Islet precursor cell (in vitro differentiated cells): ENCODE data around the gene TRHDE.

Experiments
- DNase-seq: peaks from one replicate; pipeline ENCODE4 v3.0.0-alpha.2; 2018

TRHDE gene

DNA sequence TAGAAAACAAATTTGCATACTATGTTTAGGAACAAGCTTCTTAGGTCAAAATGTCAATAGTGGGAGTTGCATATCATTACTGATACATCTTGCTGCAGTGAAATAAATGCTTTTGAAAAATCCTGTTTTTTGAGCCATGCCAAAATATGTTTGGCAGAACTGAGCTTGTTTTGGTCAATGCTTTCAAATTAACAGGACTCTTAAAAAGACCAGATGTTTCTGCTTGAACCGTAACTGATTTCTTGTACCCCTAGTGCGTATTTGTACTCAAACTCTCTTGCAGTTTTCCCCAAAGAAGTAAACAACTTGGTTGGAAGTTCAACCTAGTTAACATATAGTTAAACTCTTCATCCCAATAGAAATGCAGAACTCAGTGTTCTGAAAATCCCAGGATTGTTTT is 3.4 kb downstream of the TRHDE start:
- no peak for DNase-seq

DNA sequence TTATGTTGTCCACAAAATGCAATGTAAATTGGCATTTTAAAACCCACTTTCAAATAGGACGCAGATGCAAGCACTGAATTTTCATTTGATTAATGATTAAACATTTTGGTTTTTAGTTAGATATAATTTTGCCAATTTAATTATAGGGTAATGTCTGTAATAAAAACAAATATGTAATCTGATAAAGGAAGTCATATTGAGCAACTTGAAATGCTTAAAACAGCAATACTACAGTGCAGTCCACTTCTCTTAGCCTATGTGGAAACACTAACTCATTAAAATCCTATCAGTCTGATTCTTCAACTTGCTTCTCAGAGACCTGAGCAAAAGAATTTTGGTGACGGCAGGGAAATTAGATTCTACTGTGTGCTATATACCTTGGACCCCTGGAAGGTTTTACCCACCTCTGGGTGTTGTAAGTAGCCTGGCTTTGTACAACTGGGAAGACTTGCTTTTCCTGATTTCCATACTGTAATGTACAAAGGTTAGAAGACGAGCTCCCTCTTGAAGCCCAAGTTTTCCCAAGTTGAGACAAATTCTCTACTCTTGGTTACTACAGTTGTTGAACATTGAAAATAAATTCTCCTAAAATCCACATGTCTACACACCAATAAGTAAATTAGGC is 4.1 kb downstream of the TRHDE start:
- no peak for DNase-seq

DNA sequence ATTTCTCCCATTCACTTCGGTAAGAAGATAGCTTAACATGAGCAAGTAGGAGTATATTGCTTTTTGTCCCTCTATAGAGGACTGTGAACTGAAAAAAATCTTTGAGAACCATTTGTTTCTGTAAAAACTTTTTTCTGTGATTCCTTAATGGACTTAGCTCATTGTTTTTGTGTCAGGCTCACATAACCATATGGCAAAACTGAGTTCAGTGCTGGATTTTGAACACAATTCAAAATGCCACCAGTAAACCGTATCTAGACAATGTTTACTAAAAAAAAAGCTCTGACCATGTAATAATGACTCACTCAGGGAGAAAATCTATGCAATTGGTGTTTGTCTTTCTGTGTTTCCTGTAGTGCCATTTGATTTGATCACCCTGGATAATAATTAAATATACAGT is 5.2 kb downstream of the TRHDE start:
- DNase-seq: no peak

DNA sequence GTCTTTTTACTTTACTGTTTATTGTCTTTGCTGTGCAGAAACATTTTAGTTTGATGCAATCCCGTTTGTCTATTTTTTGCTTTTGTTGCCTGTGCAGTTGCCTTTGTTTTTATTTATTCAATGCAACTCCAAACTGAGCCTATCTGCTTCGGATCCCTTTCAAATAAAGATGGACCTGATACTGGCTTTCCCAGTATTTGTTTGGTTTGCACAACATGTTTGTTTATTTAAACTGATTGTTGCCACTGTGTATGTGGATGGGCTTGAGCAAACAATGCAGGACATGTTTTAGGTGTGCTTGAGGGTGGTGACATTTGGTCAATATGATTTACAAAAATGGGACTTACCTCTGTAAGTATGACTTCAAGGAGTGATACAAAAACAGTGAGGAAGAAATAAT is 6.7 kb downstream of the TRHDE start:
- DNase-seq: no peak

DNA sequence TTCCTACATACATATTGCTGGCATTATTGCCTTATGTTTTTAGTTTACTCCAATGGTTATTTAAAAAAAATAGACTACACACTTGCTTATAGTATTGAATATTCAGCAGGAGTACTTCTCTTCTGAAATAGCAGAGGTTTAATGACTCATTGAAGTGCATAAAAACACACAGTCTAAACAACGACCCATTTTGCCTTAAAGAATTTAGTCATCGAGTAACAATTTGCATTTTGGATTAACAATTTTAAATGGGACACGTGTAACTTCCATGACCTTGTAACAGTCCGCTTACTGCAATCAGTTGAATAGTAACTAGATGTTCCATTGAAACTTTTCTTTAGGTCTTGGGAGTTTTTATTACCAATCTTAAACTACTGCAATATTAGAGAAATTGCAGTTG is 9.0 kb downstream of the TRHDE start:
- DNase-seq: no peak

DNA sequence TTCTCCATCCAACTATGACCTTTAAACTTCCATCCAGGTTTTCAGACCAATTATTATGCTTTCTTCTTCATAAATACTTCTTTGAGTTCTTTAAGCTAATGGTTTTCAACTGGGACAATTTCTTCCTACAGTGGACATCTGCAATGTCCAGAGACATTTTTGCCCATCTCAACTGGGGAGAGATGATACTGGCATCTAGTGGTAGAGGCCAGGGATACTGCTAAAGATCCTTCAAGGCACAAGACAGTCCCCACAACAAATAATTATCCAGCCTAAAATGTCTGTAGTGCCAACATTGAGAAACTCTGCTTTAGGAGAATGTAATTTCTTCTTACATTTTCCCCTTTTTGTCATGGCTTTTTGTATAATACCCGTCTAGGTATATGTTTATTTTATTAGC is 10.6 kb downstream of the TRHDE start:
- no peak for DNase-seq

DNA sequence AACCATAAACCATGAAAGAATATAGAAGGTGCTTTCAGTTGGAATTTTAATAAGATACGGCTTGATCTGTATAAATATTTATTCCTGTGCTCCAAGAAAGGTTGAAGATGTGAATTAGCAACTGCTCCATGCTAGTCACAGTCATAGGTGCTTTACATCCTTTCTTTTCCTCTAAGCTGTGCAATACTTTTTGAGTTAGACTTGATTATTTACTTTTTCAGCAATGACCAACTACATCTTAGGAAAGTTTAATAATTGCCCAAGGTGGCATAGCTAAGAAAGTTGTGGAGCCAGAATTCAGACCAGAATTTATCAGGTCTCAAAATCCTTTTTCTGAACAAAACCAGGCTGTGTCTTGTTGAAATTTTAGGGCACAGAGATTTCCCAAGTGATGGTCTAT is 13.7 kb downstream of the TRHDE start:
- no peak for DNase-seq

DNA sequence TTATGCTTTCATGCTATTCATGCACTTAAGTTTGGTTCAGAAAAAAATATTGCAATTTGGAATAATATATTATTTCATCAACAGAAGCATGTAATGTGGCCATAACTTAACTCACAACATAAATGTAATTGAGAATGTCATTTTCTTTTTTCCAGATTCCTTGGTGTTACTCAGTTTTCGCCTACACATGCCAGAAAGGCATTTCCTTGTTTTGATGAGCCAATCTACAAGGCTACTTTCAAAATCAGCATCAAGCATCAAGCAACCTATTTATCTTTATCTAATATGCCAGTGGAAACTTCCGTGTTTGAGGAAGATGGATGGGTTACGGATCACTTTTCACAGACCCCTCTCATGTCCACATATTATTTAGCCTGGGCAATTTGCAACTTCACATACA is 14.4 kb downstream of the TRHDE start:
- no peak for DNase-seq

DNA sequence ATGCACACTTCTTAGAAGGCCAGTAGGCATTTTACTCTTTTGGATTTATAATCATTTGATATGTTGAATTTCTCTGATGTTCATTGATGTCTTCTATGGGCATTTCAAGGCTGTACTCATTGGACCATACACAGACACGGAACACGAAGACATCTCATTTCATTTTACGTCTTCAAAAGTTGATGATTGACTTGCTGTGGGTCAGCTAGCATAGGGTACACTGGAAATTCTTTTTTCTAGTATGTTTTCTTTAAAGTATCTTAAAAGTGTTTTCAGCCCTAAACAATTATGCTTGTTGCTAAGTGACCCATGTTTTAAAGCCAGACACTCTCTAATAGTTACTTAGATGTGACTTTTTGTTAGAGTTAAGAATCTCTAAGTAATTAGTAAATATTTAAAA is 16.3 kb downstream of the TRHDE start:
- DNase-seq: no peak

DNA sequence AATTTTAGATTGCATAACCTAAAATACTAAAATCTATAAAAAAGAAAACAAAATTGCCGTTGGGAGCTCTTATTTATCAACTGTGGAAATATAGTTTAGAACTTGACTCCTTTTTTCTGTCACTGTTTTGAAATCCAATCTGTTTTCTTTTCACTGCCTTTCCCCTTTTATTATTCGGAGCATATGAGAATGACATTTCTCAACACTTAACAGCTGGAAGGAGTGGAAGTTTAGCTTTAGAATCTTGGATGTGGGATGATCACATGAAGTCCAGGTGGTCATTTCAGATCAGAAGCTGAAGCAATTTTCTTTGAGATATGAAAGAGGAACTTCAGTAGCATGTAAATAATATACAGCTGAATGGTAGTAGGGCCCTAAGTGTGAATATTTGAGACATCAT is 16.7 kb downstream of the TRHDE start:
- no peak for DNase-seq

DNA sequence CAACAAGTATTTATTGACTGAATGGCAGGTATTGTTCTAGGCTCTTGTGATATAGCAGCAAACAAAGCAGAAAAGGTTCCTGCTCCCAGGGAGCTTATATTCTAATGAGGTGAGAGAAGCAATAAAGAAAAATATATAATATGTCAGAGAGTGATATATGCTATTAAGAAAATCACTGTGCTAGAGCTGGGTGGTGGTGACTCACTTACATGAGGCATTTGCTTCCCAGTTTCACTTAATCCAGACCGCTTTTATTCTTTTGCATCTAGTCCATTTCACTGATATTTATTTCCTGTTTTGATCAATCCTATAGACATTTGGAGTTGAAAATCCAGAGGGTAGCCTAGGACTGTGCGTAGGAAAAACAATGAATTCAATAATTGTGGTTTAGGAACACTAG is 17.5 kb downstream of the TRHDE start:
- DNase-seq: no peak

DNA sequence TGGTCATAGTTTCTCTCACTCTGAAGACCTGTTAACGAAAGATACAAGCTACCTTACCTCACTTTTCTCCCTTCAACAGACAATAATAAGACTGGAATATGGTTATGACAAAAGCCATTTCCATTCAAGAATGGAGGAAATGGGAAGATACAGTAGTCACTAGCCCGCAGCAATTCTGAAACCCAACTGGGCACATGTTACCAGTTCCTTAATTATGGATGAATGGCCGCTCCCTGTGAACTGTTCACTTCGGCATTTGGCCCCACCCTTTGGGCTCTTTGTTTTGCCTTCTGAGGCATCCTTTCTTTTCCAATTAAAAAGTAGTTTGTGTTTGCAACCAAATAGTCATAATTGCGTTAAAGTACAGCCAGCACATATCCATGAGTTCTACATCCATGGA is 19.0 kb downstream of the TRHDE start:
- DNase-seq: no peak

DNA sequence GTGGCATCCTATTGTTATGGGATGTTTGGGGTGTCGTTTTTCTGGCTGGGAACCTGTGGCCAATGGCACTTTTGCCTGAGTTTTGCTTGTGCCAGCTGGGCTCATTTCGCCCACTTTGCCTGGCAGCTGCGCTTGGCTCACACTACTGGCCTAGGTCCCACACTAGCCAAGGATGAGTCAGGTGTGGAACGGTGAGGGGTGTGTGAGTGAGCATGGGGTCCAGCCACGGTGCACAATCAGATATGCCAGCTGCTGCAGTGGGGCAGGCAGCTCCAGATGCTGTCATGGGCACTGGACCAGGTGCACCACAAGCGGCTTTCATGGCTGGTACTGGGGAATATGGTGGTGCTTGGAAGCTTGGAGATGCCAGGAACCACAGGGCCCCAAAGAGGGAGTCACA is 21.5 kb downstream of the TRHDE start:
- no peak for DNase-seq

DNA sequence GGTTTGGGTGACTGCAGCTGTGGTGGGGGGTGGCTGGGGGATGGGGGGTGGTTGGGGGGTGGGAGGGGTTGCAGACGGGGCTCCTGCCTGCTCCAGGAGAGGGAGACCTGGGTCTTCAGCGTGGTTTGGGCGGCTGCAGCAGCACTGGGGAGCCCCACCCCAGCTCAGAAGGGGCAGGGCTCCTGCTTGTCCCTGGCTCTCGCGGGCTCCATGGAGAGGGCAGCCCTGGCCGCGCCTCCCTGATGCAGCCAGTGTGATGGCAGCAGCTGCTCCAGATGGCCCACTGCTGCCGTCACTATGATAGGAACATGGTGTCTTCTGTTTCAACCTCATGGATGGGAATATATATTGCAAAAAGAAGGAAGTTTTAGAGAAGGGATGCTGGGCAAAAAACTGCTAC is 22.9 kb downstream of the TRHDE start:
- DNase-seq: no peak

DNA sequence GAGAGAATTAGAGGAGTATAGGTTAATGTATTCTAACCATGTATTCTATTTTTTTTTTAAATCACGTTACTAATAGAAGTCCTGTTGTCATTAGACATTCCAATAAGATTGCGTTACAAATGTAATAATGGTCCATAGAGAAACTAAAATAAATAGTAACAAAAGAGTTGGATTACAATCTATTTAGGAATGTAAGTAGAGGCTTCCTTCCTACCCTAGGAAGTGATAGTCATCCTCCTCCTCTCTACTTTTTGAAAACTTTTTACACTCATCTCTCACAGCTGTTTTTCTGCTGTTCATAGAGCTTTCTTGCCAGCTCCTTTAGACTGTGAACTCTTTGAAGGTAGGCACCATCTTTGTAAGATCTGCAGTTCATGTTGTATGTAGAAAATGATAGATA is 23.6 kb downstream of the TRHDE start:
- DNase-seq: no peak

DNA sequence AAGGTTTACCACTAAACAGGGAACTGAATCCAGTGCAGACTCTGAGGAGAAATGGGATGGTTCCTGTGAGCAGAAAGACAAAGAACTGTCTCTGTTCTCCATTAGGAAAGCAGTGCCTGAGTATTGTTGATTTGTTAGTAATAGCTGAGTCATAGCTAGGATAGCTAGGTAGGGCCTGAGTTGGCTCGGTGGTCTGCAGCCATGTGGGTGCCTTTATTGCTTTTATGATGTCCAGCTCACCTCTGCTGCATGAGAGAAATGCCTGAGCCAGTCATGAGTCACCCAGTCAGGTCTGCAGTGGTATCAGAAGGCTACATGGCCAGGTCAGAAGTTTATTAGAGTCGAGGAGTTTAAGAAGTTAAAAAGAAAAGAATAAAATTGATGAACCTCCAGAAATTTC is 24.2 kb downstream of the TRHDE start:
- peak; percentile 95 for DNase-seq

DNA sequence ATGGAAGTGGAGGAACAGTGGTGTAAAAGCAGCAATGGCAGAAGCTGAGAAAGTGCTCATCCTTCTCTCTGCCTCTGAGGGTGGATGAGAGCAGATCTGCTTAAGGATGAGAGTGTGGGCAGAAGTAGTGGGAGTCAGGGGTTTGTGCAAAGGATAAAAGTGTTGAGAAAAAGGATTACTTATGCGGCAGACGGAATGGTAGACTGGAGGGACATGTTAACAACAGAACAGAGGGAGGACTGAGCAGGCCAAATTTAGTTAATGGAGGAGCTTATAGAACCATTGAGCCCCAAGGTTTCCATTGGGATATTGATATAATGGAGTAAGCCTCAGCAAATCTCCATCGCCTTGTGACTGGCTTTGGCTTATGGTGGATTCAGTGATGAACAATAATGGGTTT is 25.5 kb downstream of the TRHDE start:
- no peak for DNase-seq

DNA sequence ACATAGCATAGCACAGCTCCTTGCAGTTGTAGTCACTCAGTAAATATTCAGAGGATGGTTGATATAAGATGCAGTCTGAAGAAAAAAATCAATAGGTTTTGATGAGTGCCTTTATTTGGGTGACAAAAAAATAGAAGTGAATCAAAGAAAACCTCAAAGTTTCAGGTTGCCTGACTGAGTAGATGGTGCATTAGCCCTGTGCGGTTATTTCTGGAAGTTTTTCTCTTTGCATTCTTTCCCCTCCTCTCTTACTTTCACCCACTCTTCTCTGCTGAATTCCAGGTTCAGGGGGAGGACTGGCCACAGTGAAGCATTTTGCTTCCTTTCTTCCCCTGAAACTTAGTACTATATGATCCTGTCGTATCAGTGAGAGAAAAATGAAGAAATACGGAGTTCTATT is 28.6 kb downstream of the TRHDE start:
- DNase-seq: no peak

DNA sequence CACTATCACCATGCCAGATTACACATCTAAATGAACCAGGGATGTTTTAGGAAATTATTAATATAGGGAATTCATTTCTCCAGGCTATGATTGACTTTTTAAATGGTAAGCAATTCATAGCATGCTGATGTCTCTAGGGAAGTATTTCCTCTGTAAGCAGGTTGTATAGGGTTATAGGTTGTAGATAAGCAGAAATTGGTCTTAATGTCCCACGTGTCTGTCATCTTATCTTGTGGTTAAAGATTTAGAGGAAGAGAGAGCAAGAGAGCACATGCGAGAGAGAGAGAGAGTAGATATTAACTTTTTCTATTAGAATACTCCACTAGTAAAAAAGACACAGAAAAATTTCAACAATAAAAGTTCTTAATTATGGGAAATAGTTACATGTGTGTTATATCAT is 32.6 kb downstream of the TRHDE start:
- no peak for DNase-seq

DNA sequence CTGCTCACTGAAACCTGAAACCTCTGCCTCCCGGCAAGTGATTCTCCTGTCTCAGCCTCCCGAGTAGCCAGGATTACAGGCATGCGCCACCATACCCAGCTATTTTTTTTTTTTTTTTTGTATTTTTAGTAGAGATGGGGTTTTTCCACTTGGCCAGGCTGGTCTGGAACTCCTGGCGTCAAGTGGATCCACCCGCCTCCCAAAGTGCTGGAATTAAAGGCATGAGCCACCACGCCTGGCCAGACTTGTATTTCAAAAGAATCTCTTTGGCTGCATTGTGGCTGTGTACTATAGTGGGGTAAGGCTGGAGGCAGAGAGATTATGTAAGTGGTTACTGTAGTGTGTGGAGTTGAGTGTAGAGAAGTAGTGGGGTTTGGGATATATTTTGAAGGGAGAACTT is 35.1 kb downstream of the TRHDE start:
- no peak for DNase-seq

DNA sequence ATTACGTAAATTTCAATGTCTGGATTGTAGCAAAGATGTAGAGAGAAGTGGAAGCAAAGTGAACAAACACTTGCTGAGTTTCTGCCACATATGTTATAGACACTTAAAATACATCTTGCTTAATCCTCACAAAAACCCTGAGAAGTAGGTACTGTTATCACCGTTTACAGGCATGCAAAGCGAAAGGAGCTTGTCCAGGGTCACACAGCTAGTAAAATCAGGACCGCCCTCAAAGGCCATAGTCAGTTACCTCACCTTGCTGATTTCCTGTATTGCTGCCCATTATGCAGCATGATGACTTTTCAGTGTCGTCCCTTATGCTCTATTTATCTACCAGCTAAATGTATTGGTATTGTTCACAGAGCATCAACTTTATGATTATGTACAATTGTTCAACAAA is 39.8 kb downstream of the TRHDE start:
- no peak for DNase-seq

DNA sequence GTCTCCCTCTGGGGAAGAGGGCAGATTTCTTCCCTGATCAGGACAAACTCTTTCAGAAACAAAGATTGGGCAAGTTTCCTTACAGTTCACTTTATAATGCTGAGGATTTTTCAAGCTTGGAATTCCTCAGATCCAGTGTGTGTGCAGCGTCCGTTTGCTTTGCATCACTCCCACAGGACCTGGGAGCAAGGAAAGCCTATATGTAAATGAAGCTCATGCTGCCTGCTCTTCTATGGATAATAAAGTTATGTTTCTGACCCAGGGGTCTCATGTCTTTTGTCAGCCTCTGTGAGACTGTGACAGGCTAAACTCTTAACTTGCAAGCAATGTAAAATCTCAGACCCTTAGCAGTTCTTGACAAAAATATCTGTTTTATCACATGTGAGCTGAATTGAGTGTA is 41.6 kb downstream of the TRHDE start:
- no peak for DNase-seq

DNA sequence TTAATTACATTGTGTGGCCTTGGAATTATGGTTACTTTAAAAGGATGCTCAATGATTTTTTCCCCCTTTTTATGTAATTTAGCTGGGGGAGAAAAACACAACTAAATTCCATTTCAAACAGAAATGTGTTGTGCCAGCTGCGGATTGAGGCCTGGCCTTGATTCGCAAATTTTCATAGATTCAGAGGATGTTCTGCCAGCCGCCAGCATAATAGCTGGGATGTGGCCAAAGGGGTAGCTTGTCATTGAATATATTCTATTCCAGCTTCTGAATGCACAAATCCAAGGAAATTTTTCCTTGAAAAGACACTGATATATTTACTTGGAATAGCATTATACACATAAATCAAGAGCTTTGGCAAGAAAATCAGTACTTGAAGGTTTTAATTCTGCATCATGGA is 43.7 kb downstream of the TRHDE start:
- no peak for DNase-seq

DNA sequence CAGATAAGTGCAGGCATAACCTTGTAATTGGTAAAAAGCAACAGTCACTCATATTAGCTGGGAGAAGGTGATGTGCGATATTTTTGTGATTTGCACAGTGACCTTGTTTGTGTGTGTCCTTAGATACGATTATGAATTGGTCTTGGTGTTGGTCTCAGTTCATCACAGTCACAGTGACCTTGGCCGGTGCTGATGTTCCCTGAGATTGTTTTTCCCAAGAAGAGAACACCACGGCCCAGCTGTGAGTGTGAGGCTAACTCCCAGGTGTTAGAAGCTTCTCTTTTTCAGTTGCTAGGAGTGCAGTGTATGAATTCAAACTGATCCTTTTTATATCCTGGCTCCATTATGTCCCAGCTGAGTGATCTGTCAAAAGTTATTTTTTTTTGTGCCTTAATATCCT is 46.2 kb downstream of the TRHDE start:
- DNase-seq: no peak

DNA sequence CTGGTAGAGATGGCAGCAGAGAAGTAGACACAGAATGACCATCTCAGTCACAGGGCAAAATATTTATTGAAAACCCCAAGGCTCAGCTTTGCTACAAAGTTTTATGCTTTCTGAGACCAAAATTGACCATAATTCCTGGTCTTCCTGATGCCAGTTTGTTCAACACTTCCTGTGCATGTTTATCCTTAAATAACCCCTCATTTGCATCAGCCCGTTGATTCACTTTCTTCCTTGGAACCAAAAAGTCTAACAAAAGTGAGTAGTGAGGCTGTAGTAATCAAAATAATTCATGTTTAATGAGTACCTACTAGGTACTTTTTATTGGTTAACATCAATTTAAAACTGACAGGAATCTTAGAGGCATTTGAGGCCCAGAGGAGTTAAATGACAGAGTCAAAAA is 51.7 kb downstream of the TRHDE start:
- DNase-seq: no peak

DNA sequence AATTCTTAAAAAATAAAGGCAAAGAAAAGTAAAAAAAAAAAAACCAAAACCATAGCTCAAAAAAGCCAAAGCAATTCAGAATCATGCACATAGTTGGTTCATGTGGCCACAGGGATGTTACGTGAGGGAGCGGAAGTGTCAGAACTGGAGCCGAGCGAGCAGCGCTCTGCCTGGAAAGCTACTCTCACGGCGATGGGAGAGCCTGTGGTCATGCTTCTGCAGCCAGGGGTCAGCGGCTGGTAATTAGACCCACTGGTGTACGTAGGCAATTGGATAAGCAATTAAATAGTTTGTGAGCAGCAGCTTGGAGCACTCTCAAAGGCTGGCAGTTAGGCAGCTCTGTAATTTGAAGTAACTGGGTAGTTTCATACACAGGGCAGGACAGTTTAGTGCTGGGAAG is 58.1 kb downstream of the TRHDE start:
- DNase-seq: peak; percentile 77
